Vagina (tissue), 2 donors: Measurements from ENCODE around the gene PHLDB2. TPM values are rescaled to one million over a fixed set of nuclear protein-coding genes. Genes with fewer than 3 reads are reported as not detected.

Source experiments
- DNase-seq, 2 donors: peaks; one replicate each; pipeline ENCODE4 v3.0.0-alpha.2; 2017; ENCODE audit errors: extremely low spot score in 2 of 2
- H3K27ac ChIP-seq: fragments of 200-600 bp; sonication (generic); one replicate; pipeline ENCODE4 v1.5.1; 2019
- H3K27me3 ChIP-seq: fragments of 200-600 bp; sonication (generic); one replicate; pipeline ENCODE4 v1.5.1; 2019
- H3K36me3 ChIP-seq, 2 donors: fragments of 200-600 bp; sonication (generic); one replicate each; pipeline ENCODE4 v1.5.1; 2017 to 2019
- H3K4me1 ChIP-seq: fragments of 200-600 bp; sonication (generic); one replicate; pipeline ENCODE4 v1.5.1; 2019
- H3K4me3 ChIP-seq, 2 donors: fragments of 200-600 bp; sonication (generic); 1 replicate in 1 of 2; 2 replicates in 1 of 2; pipeline ENCODE4 v1.5.1; 2016 to 2019
- H3K9me3 ChIP-seq: fragments of 200-600 bp; sonication (generic); one replicate; pipeline ENCODE4 v1.5.1; 2019
- CTCF ChIP-seq, 3 experiments: fragments of 450-650 bp in 2 of 3; fragments of 200-600 bp in 1 of 3; sonication (generic) in 1 of 3; IDR thresholded peaks; one replicate each; pipeline ENCODE4 v1.5.1; 2017 to 2019; ENCODE audit warnings: antibody characterized with exemption in 3 of 3, mild to moderate bottlenecking in 2 of 3, moderate library complexity in 2 of 3
- POLR2A ChIP-seq, 2 donors: fragments of 450-650 bp; IDR thresholded peaks; one replicate each; pipeline ENCODE4 v1.6.1; 2017; ENCODE audit warnings: antibody characterized with exemption in 2 of 2, mild to moderate bottlenecking in 2 of 2, moderate library complexity in 2 of 2
- POLR2AphosphoS5 ChIP-seq, 2 donors: sonication (generic); formaldehyde crosslinking; IDR thresholded peaks; one replicate each; pipeline ENCODE4 v1.9.0; 2017; ENCODE audit warnings: antibody characterized with exemption in 2 of 2, mild to moderate bottlenecking in 2 of 2, low read depth in 1 of 2; ENCODE audit not compliant: insufficient read depth in 1 of 2
- intact Hi-C: fragments of 100-400 bp; cut with DNase I; formaldehyde crosslinking; loops from one replicate; pipeline ENCODE4 v1.15.1; 2023
- total RNA-seq: library from RNA; depleted of rRNA; stranded (reverse); fragments of >200 nt; gene quantifications from one replicate; pipeline ENCODE4 v1.2.3, GENCODE V29; 2016

Gene PHLDB2
- total RNA-seq, 1 donor from 2014 or later: 66.8 TPM

- no peak overlapping the region for H3K27ac ChIP-seq
- no peaks in the 10 kb centered on the region for H3K36me3 ChIP-seq
- no peak overlapping the region for H3K4me3 ChIP-seq
- DNase-seq: no peak
- no peaks in the 10 kb centered on the region for H3K9me3 ChIP-seq
- peaks cover 12% of the 10 kb centered on the region for H3K4me1 ChIP-seq
- intact Hi-C loops: no loop called here
- no peaks in the 10 kb centered on the region for H3K27me3 ChIP-seq
- no peak for TF ChIP-seq CTCF (IDR thresholded peaks at IDR 0.05)
- no peak for TF ChIP-seq POLR2A (IDR thresholded peaks at IDR 0.05)
- no peak for TF ChIP-seq POLR2AphosphoS5 (IDR thresholded peaks at IDR 0.05; ENCODE audit: insufficient read depth in 1 of 2, low read depth in 1 of 2)
These were observed 10.8 kb upstream of the PHLDB2 start for GRCh38 chr3:111848283-111848682.

GRCh38 chr3:111848778-111849177 lies 10.3 kb upstream of the PHLDB2 start:
- H3K4me3 ChIP-seq: no peak overlapping the region
- TF ChIP-seq CTCF (IDR thresholded peaks at IDR 0.05) (no peak), POLR2A (IDR thresholded peaks at IDR 0.05) (no peak), POLR2AphosphoS5 (IDR thresholded peaks at IDR 0.05; ENCODE audit: insufficient read depth in 1 of 2, low read depth in 1 of 2) (no peak)
- H3K27me3 ChIP-seq: no peaks in the 10 kb centered on the region
- no peak for DNase-seq
- peaks cover 12% of the 10 kb centered on the region for H3K4me1 ChIP-seq
- H3K27ac ChIP-seq: no peak overlapping the region
- no peaks in the 10 kb centered on the region for H3K36me3 ChIP-seq
- H3K9me3 ChIP-seq: no peaks in the 10 kb centered on the region
- intact Hi-C loops: no loop called here

- Histone ChIP-seq H3K9me3 (no peaks in the 10 kb centered on the region), H3K4me1 (peaks cover 12% of the 10 kb centered on the region), H3K4me3 (no peak overlapping the region), H3K36me3 (no peaks in the 10 kb centered on the region), H3K27me3 (no peaks in the 10 kb centered on the region), H3K27ac (no peak overlapping the region)
- DNase-seq: no peak
- TF ChIP-seq CTCF (IDR thresholded peaks at IDR 0.05) (no peak), POLR2AphosphoS5 (IDR thresholded peaks at IDR 0.05; ENCODE audit: insufficient read depth in 1 of 2, low read depth in 1 of 2) (no peak), POLR2A (IDR thresholded peaks at IDR 0.05) (no peak)
- intact Hi-C loops: no loop called here
These were observed 8.5 kb upstream of the PHLDB2 start for GRCh38 chr3:111850537-111850936.

GRCh38 chr3:111851511-111851954 lies 7.5 kb upstream of the PHLDB2 start:
- H3K9me3 ChIP-seq: no peaks in the 10 kb centered on the region
- H3K27ac ChIP-seq: peak overlapping the region; percentile 21
- H3K4me1 ChIP-seq: peaks cover 12% of the 10 kb centered on the region
- intact Hi-C loops: no loop called here
- TF ChIP-seq POLR2AphosphoS5 (IDR thresholded peaks at IDR 0.05; ENCODE audit: insufficient read depth in 1 of 2, low read depth in 1 of 2) (peak in 1 of 2 donors; percentile 28), CTCF (IDR thresholded peaks at IDR 0.05) (no peak), POLR2A (IDR thresholded peaks at IDR 0.05) (no peak)
- DNase-seq: no peak
- H3K27me3 ChIP-seq: no peaks in the 10 kb centered on the region
- H3K36me3 ChIP-seq: no peaks in the 10 kb centered on the region
- no peak overlapping the region for H3K4me3 ChIP-seq

- H3K4me3 ChIP-seq: no peak overlapping the region
- H3K9me3 ChIP-seq: no peaks in the 10 kb centered on the region
- TF ChIP-seq POLR2A (IDR thresholded peaks at IDR 0.05) (no peak), POLR2AphosphoS5 (IDR thresholded peaks at IDR 0.05; ENCODE audit: insufficient read depth in 1 of 2, low read depth in 1 of 2) (no peak), CTCF (IDR thresholded peaks at IDR 0.05) (no peak)
- no peak for DNase-seq
- intact Hi-C loops: no loop called here
- H3K27me3 ChIP-seq: no peaks in the 10 kb centered on the region
- H3K27ac ChIP-seq: no peak overlapping the region
- H3K36me3 ChIP-seq: no peaks in the 10 kb centered on the region
- H3K4me1 ChIP-seq: peaks cover 12% of the 10 kb centered on the region
These were observed 6.5 kb upstream of the PHLDB2 start for GRCh38 chr3:111852540-111852939.
